Esophagus squamous epithelium (tissue), 4 donors: ENCODE results near the gene FHIT.

ENCODE experiments used
- CTCF ChIP-seq, 6 experiments: fragments of 450-650 bp in 4 of 6; fragments of 200-600 bp in 2 of 6; sonication (generic) in 2 of 6; IDR thresholded peaks; one replicate each; pipeline ENCODE4 v1.5.1; 2016 to 2019; ENCODE audit warnings: antibody characterized with exemption in 6 of 6, mild to moderate bottlenecking in 4 of 6, moderate library complexity in 4 of 6
- POLR2A ChIP-seq, 4 donors: fragments of 450-650 bp; IDR thresholded peaks; one replicate each; pipeline ENCODE4 v1.6.1; 2017; ENCODE audit warnings: antibody characterized with exemption in 4 of 4, mild to moderate bottlenecking in 4 of 4, moderate library complexity in 3 of 4

GRCh38 chr3:60307562-60308199, 943.6 kb downstream of the FHIT start:
- no peak for TF ChIP-seq POLR2A (IDR thresholded peaks at IDR 0.05)
- TF ChIP-seq CTCF (IDR thresholded peaks at IDR 0.05): no peak
